ENCODE data around the gene RNF19B. TPM values are rescaled to one million over a fixed set of nuclear protein-coding genes. Genes with fewer than 3 reads are reported as not detected.
A peak's percentile ranks its signal among the peaks of the same experiment; 100 is the strongest.

RNF19B gene
- total RNA-seq, 1 donor from 2014 or later: 20.1 TPM

DNA sequence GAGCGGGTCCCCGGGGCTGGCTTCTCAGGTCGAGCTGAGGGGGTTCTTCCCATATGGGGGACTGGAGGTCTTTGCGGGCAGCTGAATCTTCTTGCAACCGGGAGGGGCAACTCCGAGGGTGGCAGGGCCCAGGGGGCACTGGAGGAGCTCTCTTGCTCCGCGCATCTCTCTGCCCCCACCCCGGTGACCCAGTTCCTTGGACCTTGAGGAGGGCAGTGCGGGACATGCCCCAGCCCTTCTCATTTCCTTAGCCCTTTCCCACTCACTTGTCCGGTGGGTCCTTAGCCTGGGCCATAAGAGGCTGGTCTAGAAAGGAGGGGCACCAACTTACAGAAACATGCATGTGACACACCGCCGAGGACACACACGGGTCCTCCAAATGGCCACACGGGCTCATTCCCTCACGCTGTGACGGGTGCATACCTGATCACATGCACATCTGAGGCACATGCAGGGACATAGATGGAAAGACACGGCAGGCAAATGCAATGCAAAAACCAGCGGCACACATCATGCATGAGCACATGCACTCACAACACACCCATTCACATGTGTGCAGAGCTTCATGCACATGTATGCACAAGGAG is 77.7 kb downstream of the RNF19B start:
- no peak for DNase-seq (ENCODE audit: extremely low spot score, unreplicated experiment)
- Mint-ChIP-seq H3K36me3 (no peaks in the 10 kb centered on the region), H3K27ac (no peak overlapping the region), H3K4me3 (no peak overlapping the region), H3K27me3 (peaks cover 70% of the 10 kb centered on the region), H3K4me1 (ENCODE audit: unreplicated experiment) (peaks cover 14% of the 10 kb centered on the region), H3K9me3 (no peaks in the 10 kb centered on the region)
- TF ChIP-seq CTCF (conservative IDR thresholded peaks at IDR 0.05): peak; percentile 2

Other genes with a start within 250 kb of the RNF19B start
- gene YARS1, start 147.5 kb downstream of the RNF19B start, total RNA-seq (ENCODE audit: low replicate concordance): 83.7 and 103 TPM in 2 replicates
- 27.0 and 53.8 TPM in 2 replicates for gene S100PBP, start 147.2 kb downstream of the RNF19B start, total RNA-seq (ENCODE audit: low replicate concordance)
- gene FNDC5, start 93.9 kb downstream of the RNF19B start, total RNA-seq (ENCODE audit: low replicate concordance): 20.0 and 49.9 TPM in 2 replicates
- gene HPCA, start 78.3 kb downstream of the RNF19B start, total RNA-seq (ENCODE audit: low replicate concordance): 1.0 and 2.0 TPM in 2 replicates
- 42.1 and 129 TPM in 2 replicates for gene TMEM54, start 63.4 kb downstream of the RNF19B start, total RNA-seq (ENCODE audit: low replicate concordance)
- gene AK2, start 72.1 kb upstream of the RNF19B start, total RNA-seq (ENCODE audit: low replicate concordance): 138 and 140 TPM in 2 replicates
- 5.1 and 8.9 TPM in 2 replicates for gene AZIN2, start 116.3 kb upstream of the RNF19B start, total RNA-seq (ENCODE audit: low replicate concordance)
- gene TRIM62, start 217.2 kb upstream of the RNF19B start, total RNA-seq (ENCODE audit: low replicate concordance): 14.0 and 20.8 TPM in 2 replicates